SK-MEL-5 (cell line): ENCODE measurements around the gene NTHL1. TPM values are rescaled to one million over a fixed set of nuclear protein-coding genes. Genes with fewer than 3 reads are reported as not detected.

ENCODE experiments used
- DNase-seq: peaks from one replicate; pipeline ENCODE4 v3.0.0-alpha.2; 2016; ENCODE audit warnings: low read depth, low spot score
- in situ Hi-C: cut with HindIII; loops from 2 replicates; pipeline ENCODE4 v1.10.0; 2016; ENCODE audit warnings: low sequenced_read_pairs, high pct_unique_total_duplicates, low pct_unique_long_range_greater_than_20kb
- polyA plus RNA-seq, 2 experiments: library from polyadenylated mRNA; depleted of rRNA; stranded (reverse); fragments of >200 nt; gene quantifications; 2 replicates each; pipeline ENCODE4 v1.2.3, GENCODE V29; 2015
- total RNA-seq: library from RNA; depleted of rRNA; stranded (reverse); fragments of >200 nt; shearing (Covaris generic); gene quantifications from 2 replicates; pipeline ENCODE4 v1.2.3, GENCODE V29; 2014; rRNA removed

NTHL1 gene
- total RNA-seq: 27.0 and 31.2 TPM in 2 replicates
- polyA plus RNA-seq (2015; cell fraction: cytosol; rRNA removed): 29.1 and 34.8 TPM in 2 replicates
- 22.1 and 24.7 TPM in 2 replicates for polyA plus RNA-seq (2015; cell fraction: nucleus; rRNA removed)

- peak; percentile 93 for DNase-seq
- in situ Hi-C loops: no loop called here
Measured at GRCh38 chr16:2047330-2048115, at the start of gene NTHL1, which contains the start of gene TSC2. TSS of gene NTHL1 (minus strand) at chr16:2047834. CDS start at chr16:2047823, 11 bp downstream. TSS of gene TSC2 (plus strand) at chr16:2047985. CDS start at chr16:2048616, 631 bp downstream.

GRCh38 chr16:2096853-2097595 is 49.4 kb upstream of the NTHL1 start:
- DNase-seq: no peak
- in situ Hi-C loops: no loop called here

- in situ Hi-C loops: no loop called here
- no peak for DNase-seq
Measured at GRCh38 chr16:2095918-2096582, 48.4 kb upstream of the NTHL1 start.

GRCh38 chr16:2095315-2095853 is 47.8 kb upstream of the NTHL1 start:
- no peak for DNase-seq
- in situ Hi-C loops: no loop called here

GRCh38 chr16:2093793-2094192 is 46.2 kb upstream of the NTHL1 start:
- in situ Hi-C loops: no loop called here

GRCh38 chr16:2092866-2093265 is 45.2 kb upstream of the NTHL1 start:
- DNase-seq: no peak
- in situ Hi-C loops: no loop called here

More at GRCh38 chr16:2093793-2094192, 46.2 kb upstream of the NTHL1 start:
- no peak for DNase-seq

GRCh38 chr16:2092256-2092620 is 44.6 kb upstream of the NTHL1 start:
- in situ Hi-C loops: no loop called here
- DNase-seq: no peak

GRCh38 chr16:2091547-2092255 is 44.1 kb upstream of the NTHL1 start:
- no peak for DNase-seq
- in situ Hi-C loops: no loop called here

- peak; percentile 15 for DNase-seq
Measured at GRCh38 chr16:2090777-2091546, 43.3 kb upstream of the NTHL1 start.

GRCh38 chr16:2090481-2090776 is 42.8 kb upstream of the NTHL1 start:
- in situ Hi-C loops: no loop called here
- DNase-seq: no peak

More at GRCh38 chr16:2090777-2091546, 43.3 kb upstream of the NTHL1 start:
- in situ Hi-C loops: no loop called here

- in situ Hi-C loops: no loop called here
- no peak for DNase-seq
Measured at GRCh38 chr16:2089706-2090480, 42.3 kb upstream of the NTHL1 start.

- DNase-seq: no peak
- in situ Hi-C loops: no loop called here
Measured at GRCh38 chr16:2088759-2089358, 41.2 kb upstream of the NTHL1 start.

- no peak for DNase-seq
- in situ Hi-C loops: no loop called here
Measured at GRCh38 chr16:2087748-2088631, 40.4 kb upstream of the NTHL1 start.

- no peak for DNase-seq
- in situ Hi-C loops: no loop called here
Measured at GRCh38 chr16:2086812-2087747, 39.4 kb upstream of the NTHL1 start.
